Right lobe of liver (tissue), 6 donors: ENCODE results near the gene SLC16A8. TPM values are rescaled to one million over a fixed set of nuclear protein-coding genes. Genes with fewer than 3 reads are reported as not detected.

Experiments used
- ATAC-seq, 4 donors: fragments of 200-7000 bp; cut with Tn5 transposase; one replicate each; pipeline ENCODE4 v1.9.1; 2020; ENCODE audit warnings: mild to moderate bottlenecking in 4 of 4, moderate library complexity in 4 of 4
- DNase-seq, 3 donors: peaks; one replicate each; pipeline ENCODE4 v3.0.0-alpha.2; 2020
- H3K27ac ChIP-seq, 3 donors: fragments of 200-600 bp; one replicate each; pipeline ENCODE4 v1.8.0; 2022
- H3K27me3 ChIP-seq, 2 donors: fragments of 200-600 bp; one replicate each; pipeline ENCODE4 v1.8.0; 2022
- H3K36me3 ChIP-seq, 4 donors: fragments of 200-600 bp; sonication (generic) in 1 of 4; one replicate each; pipeline versions ENCODE4 v1.5.1 to v1.8.0; 2017 to 2022; ENCODE audit warnings: control low read depth in 1 of 4
- H3K4me1 ChIP-seq, 4 donors: fragments of 200-600 bp; sonication (generic) in 1 of 4; one replicate each; pipeline versions ENCODE4 v1.5.1 to v1.8.0; 2017 to 2022; ENCODE audit warnings: control low read depth in 1 of 4
- H3K4me3 ChIP-seq, 3 donors: fragments of 200-600 bp; one replicate each; pipeline ENCODE4 v1.8.0; 2022
- H3K9me3 ChIP-seq, 4 donors: fragments of 200-600 bp; sonication (generic) in 1 of 4; one replicate each; pipeline versions ENCODE4 v1.5.1 to v1.8.0; 2017 to 2022; ENCODE audit warnings: control low read depth in 1 of 4
- CTCF ChIP-seq, 4 donors: fragments of 200-600 bp in 3 of 4; fragments of 450-650 bp in 1 of 4; IDR thresholded peaks; one replicate each; pipeline versions ENCODE4 v1.5.1 to v1.8.0; 2016 to 2022; ENCODE audit warnings: antibody characterized with exemption in 4 of 4, mild to moderate bottlenecking in 2 of 4
- POLR2A ChIP-seq: fragments of 450-650 bp; IDR thresholded peaks from one replicate; pipeline ENCODE4 v1.6.1; 2017; ENCODE audit warnings: antibody characterized with exemption, mild to moderate bottlenecking
- WGBS: methylation state at CpG from one replicate; pipeline ENCODE4 v1.1.6; 2018; ENCODE audit warnings: low coverage, low lambda C conversion rate; ENCODE audit not compliant: insufficient coverage; ENCODE audit errors: missing lambda C conversion rate; 5-methylcytosine and 5-hydroxymethylcytosine counted together
- intact Hi-C, 2 donors: fragments of 100-400 bp; cut with DNase I; formaldehyde crosslinking; loops; one replicate each; pipeline versions ENCODE4 v1.11.2 to v1.14.1; 2022
- total RNA-seq, 6 experiments: library from RNA; depleted of rRNA in 2 of 6; stranded (reverse); fragments of >200 nt in 2 of 6; fragmentation: NEBNext Ultra II Directional in 3 of 6; extraction: Animal tissue kit (Norgen Biotek cat#: 25700) in 3 of 6; gene quantifications; one replicate each; pipeline versions ENCODE4 v1.1.0 to v1.2.4, GENCODE V29; 2016 to 2023
- donor health status: DM: no; HTN: yes; CAD: no.
- donor health status: DM: no; HTN: no; CAD: no.
- donor health status: DM: no; HTN: no; CAD: no.
- donor health status: DM: no; HTN: yes; CAD: no.
- donor health status: DM: no; HTN: yes; CAD: no.

SLC16A8 gene
- total RNA-seq, 6 experiments from 2014 or later: not detected

GRCh38 chr22:38066381-38067027, 17.5 kb downstream of the SLC16A8 start:
- H3K27me3 ChIP-seq: no peaks in the 10 kb centered on the region
- intact Hi-C loops: loop anchor here in 1 of 2 donors (10.0 kb wide), 1 partner anchor 278 kb away; no protein-coding TSS in a partner anchor
- DNase-seq (no peak), ATAC-seq (no peak)
- H3K9me3 ChIP-seq: no peaks in the 10 kb centered on the region
- no peak overlapping the region for H3K27ac ChIP-seq
- H3K4me1 ChIP-seq: no peaks in the 10 kb centered on the region
- no peak overlapping the region for H3K4me3 ChIP-seq
- H3K36me3 ChIP-seq: peaks cover 0 to 41% (median 23%) of the 10 kb centered on the region in 4 donors
- WGBS: 80% methylated on average over 8 of the region's 13 CpGs
- TF ChIP-seq POLR2A (no peak), CTCF (IDR thresholded peaks at IDR 0.05) (no peak)

DNA sequence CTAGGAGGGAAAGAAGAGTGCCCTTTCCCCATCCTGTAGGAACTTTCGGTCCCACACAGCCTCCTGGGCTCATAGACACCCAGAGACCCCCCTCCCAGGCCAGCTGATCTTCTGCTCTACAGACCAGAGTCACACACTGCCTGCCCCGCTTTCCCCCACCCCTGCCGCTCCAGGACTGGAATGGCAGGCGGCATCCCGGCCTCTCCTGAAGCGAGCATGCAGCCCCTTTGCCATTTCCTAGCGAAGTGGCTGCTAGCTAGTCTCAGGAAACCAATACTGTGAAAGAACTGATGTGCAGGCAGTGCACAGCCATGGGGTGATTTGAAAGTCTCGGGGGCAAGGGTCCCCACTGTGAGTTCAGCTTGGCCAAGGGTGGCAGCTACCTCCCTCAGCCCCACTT, 18.4 kb downstream of the SLC16A8 start:
- Histone ChIP-seq H3K4me1 (no peaks in the 10 kb centered on the region), H3K27ac (no peak overlapping the region), H3K4me3 (no peak overlapping the region), H3K27me3 (no peaks in the 10 kb centered on the region), H3K36me3 (peaks cover 0 to 46% (median 23%) of the 10 kb centered on the region in 4 donors), H3K9me3 (no peaks in the 10 kb centered on the region)
- TF ChIP-seq POLR2A: no peak
- no peak for TF ChIP-seq CTCF (IDR thresholded peaks at IDR 0.05)
- intact Hi-C loops: loop anchor here in 1 of 2 donors (10.0 kb wide), 1 partner anchor 279 kb away; no protein-coding TSS in a partner anchor
- ATAC-seq (no peak), DNase-seq (no peak)
- WGBS: no CpG with 5 or more reads among the region's 8 CpGs

DNA sequence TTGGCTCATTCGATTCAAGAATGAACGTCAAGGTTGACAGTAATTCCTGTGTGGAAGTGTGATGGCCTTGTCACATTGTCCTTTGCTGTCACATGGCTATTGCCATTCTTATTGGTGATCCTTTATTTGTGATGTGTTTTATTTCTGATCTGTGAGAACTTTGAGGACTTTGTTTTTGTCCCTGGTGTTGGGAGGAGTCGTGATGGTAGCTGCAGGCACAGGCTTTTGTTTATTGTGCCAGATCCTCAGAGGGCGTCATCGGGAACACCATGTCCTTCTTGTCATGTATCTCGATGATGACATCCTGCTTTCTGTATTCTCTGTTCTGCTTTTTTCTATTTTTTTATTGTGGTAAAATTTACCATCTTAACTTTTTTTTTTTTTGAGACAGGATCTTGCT, 21.2 kb downstream of the SLC16A8 start:
- TF ChIP-seq CTCF (IDR thresholded peaks at IDR 0.05) (no peak), POLR2A (no peak)
- Histone ChIP-seq H3K36me3 (peaks cover 0 to 48% (median 21%) of the 10 kb centered on the region in 4 donors), H3K27me3 (no peaks in the 10 kb centered on the region), H3K4me1 (peaks cover 0 to 3% (median 0%) of the 10 kb centered on the region in 4 donors), H3K27ac (no peak overlapping the region), H3K9me3 (no peaks in the 10 kb centered on the region), H3K4me3 (no peak overlapping the region)
- peak; percentile 32 to 53 (median 44) for ATAC-seq
- no peak for DNase-seq
- WGBS: 56% methylated on average over 6 of the region's 6 CpGs
- intact Hi-C loops: loop anchor here in 1 of 2 donors (10.0 kb wide), 1 partner anchor 282 kb away; no protein-coding TSS in a partner anchor

DNA sequence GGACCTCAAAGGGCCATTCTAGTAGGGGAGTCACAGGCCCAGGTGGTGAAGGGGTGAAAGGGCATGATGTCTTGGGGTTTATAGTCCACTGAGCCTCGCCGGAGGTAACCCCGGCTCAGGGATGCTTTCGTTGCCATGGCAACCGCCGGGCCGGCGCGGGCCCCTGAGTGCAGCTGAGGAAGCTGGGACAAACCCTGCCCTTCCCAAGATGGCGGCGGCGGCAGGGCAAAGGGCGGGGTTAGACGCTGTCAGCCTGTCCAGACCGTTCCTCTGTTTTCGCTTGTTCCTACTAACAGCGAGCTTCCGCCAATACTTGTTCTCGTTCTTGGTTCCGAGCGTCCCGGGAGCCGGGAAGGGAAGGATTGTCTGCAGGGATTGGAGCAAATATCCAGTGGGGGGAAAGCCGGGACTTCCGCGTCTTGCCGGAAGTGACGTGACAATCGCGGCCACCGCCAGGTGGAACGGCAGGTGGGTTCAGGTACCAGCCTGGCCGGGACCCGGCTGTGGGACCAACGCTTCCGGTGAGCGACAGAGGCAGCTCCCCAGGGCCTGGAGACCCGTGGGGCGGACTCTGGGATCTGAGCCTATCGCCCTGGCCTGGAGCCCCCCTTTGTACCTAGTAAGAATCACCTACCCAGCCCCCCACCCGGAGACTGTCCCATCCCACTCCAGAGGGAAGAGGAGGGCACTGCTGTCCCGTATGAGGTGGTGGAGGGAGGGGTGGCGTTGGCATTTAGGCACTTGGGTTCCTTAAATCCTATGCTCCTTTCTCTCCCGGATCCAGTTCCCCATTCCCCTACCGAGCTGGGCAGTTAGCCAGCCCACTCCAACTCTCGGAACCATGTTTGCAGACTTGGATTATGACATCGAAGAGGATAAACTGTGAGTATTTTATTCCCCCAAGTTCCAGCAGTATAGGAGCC, 26.8 kb downstream of the SLC16A8 start, which contains the start of gene PICK1:
PICK1 (plus strand) TSS at position 436 of the 923 bp plus-strand sequence; CDS start at position 842, 406 bp downstream.
- DNase-seq (peak; percentile 79 to 87 (median 86)), ATAC-seq (peak; percentile 86 to 91 (median 88))
- Histone ChIP-seq H3K36me3 (peaks cover 0 to 18% (median 4%) of the 10 kb centered on the region in 4 donors), H3K9me3 (no peaks in the 10 kb centered on the region), H3K4me3 (peak within 1 kb of the TSS; percentile 66 to 87 (median 67)), H3K27ac (peak within 1 kb of the TSS; percentile 74 to 83 (median 82)), H3K27me3 (no peaks in the 10 kb centered on the region), H3K4me1 (peaks cover 0 to 4% (median 0%) of the 10 kb centered on the region in 4 donors)
- TF ChIP-seq CTCF (IDR thresholded peaks at IDR 0.05): peak in 1 of 4 donors; percentile 17
- TF ChIP-seq POLR2A: peak; percentile 39
- 2% methylated on average over 14 of the region's 47 CpGs for WGBS
- intact Hi-C loops: no loop called here
